ENCODE data around the gene HOXA4. TPM values are rescaled to one million over a fixed set of nuclear protein-coding genes. Genes with fewer than 3 reads are reported as not detected.
A peak's percentile ranks its signal among the peaks of the same experiment; 100 is the strongest.

Gene HOXA4
- total RNA-seq, 2 donors from 2014 or later, result 0.78 to 1.6 TPM

- peaks cover 22% of the 10 kb centered on the region for H3K4me1 ChIP-seq
- no peaks in the 10 kb centered on the region for H3K36me3 ChIP-seq (replicated peaks in 1 of 2; ENCODE audit: insufficient read depth in 1 of 2, low read depth in 2 of 2)
- peak; percentile 10 to 40 (median 38) for TF ChIP-seq POLR2A (IDR thresholded peaks at IDR 0.05)
- no peak for TF ChIP-seq CTCF (IDR thresholded peaks at IDR 0.05)
- 3 to 4% methylated on average over 37 to 66 of the region's 68 CpGs for WGBS, 2 donors
- no peaks in the 10 kb centered on the region for H3K9me3 ChIP-seq
- peaks cover 9 to 50% of the 10 kb centered on the region in 2 donors for H3K27me3 ChIP-seq
- peak within 1 kb of the TSS; percentile 28 to 32 for H3K4me3 ChIP-seq
- H3K27ac ChIP-seq, result peak within 1 kb of the TSS in 3 of 4 donors; percentile 33 to 76 (median 60)
- intact Hi-C loops (cut with DNase I), result no loop called here
- DNase-seq (peak; percentile 40 to 67 (median 54)), ATAC-seq (peak; percentile 60)
Observed at GRCh38 chr7:27095897-27096767, 34.4 kb downstream of the HOXA4 start, which contains the start of gene HOXA1. Gene HOXA1 (minus strand): TSS chr7:27096000. CDS start chr7:27095912, 88 bp downstream.

DNA sequence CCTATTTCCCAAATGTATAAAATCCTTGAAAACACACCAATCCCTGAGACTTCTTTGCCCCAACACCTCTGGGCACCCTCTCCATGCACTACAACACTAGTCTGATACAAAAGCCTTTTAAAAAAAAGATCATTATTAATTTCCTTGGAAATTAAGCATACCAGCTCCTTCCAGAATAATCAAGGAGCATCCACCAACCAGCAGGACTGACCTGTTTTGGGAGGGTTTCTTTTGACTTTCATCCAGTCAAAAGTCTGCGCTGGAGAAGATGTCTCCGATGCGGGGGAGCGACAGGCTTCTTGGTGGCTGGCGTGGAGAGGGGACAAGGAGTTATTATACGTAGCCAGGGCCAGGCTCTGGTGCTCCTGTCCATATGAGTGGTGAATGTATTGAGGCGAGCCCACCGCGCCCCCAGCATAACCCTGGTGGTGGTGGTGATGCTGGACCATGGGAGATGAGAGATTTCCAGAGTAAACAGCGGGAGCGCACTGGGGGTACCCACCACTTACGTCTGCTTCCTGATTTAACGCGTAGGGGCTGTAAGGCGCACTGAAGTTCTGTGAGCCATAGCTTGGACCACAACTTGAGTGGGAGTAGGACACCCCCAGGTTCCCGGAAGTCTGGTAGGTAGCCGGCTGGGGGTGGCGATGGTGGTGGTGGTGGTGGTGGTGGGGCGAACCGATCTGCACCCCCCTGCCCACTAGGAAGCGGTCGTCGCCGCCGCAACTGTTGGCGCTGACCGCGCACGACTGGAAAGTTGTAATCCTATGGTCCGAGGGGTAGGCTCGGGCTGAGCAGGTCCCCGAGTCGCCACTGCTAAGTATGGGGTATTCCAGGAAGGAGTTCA lies 35.3 kb downstream of the HOXA4 start:
- intact Hi-C loops (cut with DNase I), result no loop called here

GRCh38 chr7:27094304-27095049 lies 36.1 kb downstream of the HOXA4 start:
- WGBS, 2 donors, result 17% methylated on average over 28 to 29 of the region's 29 CpGs
- Histone ChIP-seq H3K36me3 (replicated peaks in 1 of 2; ENCODE audit: insufficient read depth in 1 of 2, low read depth in 2 of 2) (no peaks in the 10 kb centered on the region), H3K4me3 (no peak overlapping the region), H3K27me3 (peaks cover 9 to 47% of the 10 kb centered on the region in 2 donors), H3K9me3 (no peaks in the 10 kb centered on the region), H3K27ac (no peak overlapping the region), H3K4me1 (peaks cover 19% of the 10 kb centered on the region)
- ATAC-seq (no peak), DNase-seq (no peak)
- no peak for TF ChIP-seq CTCF (IDR thresholded peaks at IDR 0.05)
- TF ChIP-seq POLR2A (IDR thresholded peaks at IDR 0.05), result no peak
- intact Hi-C loops (cut with DNase I), result no loop called here

More for the DNA sequence above, 35.3 kb downstream of the HOXA4 start:
- Histone ChIP-seq H3K27ac (no peak overlapping the region), H3K4me3 (no peak overlapping the region), H3K27me3 (peaks cover 9 to 43% of the 10 kb centered on the region in 2 donors), H3K36me3 (replicated peaks in 1 of 2; ENCODE audit: insufficient read depth in 1 of 2, low read depth in 2 of 2) (no peaks in the 10 kb centered on the region), H3K4me1 (peaks cover 22% of the 10 kb centered on the region), H3K9me3 (no peaks in the 10 kb centered on the region)
- no peak for TF ChIP-seq CTCF (IDR thresholded peaks at IDR 0.05)
- ATAC-seq (no peak), DNase-seq (no peak)
- WGBS, 2 donors, result 6 to 14% methylated on average over 17 to 33 of the region's 33 CpGs

GRCh38 chr7:27093184-27093895 lies 37.2 kb downstream of the HOXA4 start:
- ATAC-seq (no peak), DNase-seq (no peak)
- Histone ChIP-seq H3K27me3 (peaks cover 3 to 47% of the 10 kb centered on the region in 2 donors), H3K27ac (no peak overlapping the region), H3K9me3 (peaks cover 0 to 1% (median 0%) of the 10 kb centered on the region in 3 donors), H3K4me1 (peaks cover 11% of the 10 kb centered on the region), H3K4me3 (no peak overlapping the region), H3K36me3 (replicated peaks in 1 of 2; ENCODE audit: insufficient read depth in 1 of 2, low read depth in 2 of 2) (no peaks in the 10 kb centered on the region)
- TF ChIP-seq POLR2A (IDR thresholded peaks at IDR 0.05) (no peak), CTCF (IDR thresholded peaks at IDR 0.05) (no peak)
- 30 to 40% methylated on average over 6 of the region's 6 CpGs for WGBS, 2 donors
- intact Hi-C loops (cut with DNase I), result no loop called here

Measured in body of pancreas (tissue), 4 donors.